DOHH2 (cell line): ENCODE results near the gene SLC28A1.
"Not testable (repeated sequence)": the region's sequence is repeated elsewhere in the genome, so short reads cannot be mapped to it uniquely, and the experiment has no call there.

Experiments
- H3F3A ChIP-seq: fragments of 200-600 bp; sonication (generic), shearing (Covaris generic); 2 replicates; pipeline ENCODE4 v1.6.0; 2016; ENCODE audit warnings: antibody characterized with exemption, mild to moderate bottlenecking; ENCODE audit not compliant: control insufficient read depth, insufficient read depth
- H3K27ac ChIP-seq: fragments of 200-600 bp; sonication (generic); 2 replicates; pipeline ENCODE4 v1.5.1; 2014; ENCODE audit warnings: low read depth, mild to moderate bottlenecking, low read length, moderate library complexity
- H3K27me3 ChIP-seq: fragments of 200-600 bp; sonication (generic); 2 replicates; pipeline ENCODE4 v1.6.1; 2014; ENCODE audit warnings: mild to moderate bottlenecking, low read length, mixed read lengths; ENCODE audit not compliant: control insufficient read depth
- H3K36me3 ChIP-seq: fragments of 200-600 bp; sonication (generic); 2 replicates; pipeline ENCODE4 v1.6.1; 2014; ENCODE audit warnings: mild to moderate bottlenecking, low read length, moderate library complexity, mixed read lengths; ENCODE audit not compliant: control insufficient read depth
- H3K4me1 ChIP-seq: fragments of 200-600 bp; sonication (generic); 2 replicates; pipeline ENCODE4 v1.6.1; 2014; ENCODE audit warnings: mild to moderate bottlenecking, low read length, mixed read lengths; ENCODE audit not compliant: control insufficient read depth
- H3K4me2 ChIP-seq: fragments of 200-600 bp; sonication (generic); 2 replicates; pipeline ENCODE4 v1.6.0; 2014; ENCODE audit warnings: mild to moderate bottlenecking, low read length, moderate library complexity
- H3K4me3 ChIP-seq: fragments of 200-600 bp; sonication (generic); 2 replicates; pipeline ENCODE4 v1.5.1; 2014; ENCODE audit warnings: mild to moderate bottlenecking, low read length, mixed read lengths
- H3K79me2 ChIP-seq: fragments of 200-600 bp; sonication (generic); 2 replicates; pipeline ENCODE4 v1.6.1; 2014; ENCODE audit warnings: mild to moderate bottlenecking, low read length, mixed read lengths; ENCODE audit not compliant: control insufficient read depth
- H3K9me2 ChIP-seq: fragments of 200-600 bp; sonication (generic); replicated peaks from 2 replicates; pipeline ENCODE4 v1.6.1; 2014; ENCODE audit warnings: mild to moderate bottlenecking, low read length, mixed read lengths; ENCODE audit not compliant: control insufficient read depth
- H3K9me3 ChIP-seq: fragments of 200-600 bp; sonication (generic); 2 replicates; pipeline ENCODE4 v1.6.1; 2014; ENCODE audit warnings: antibody characterized with exemption, low read length, mixed read lengths; ENCODE audit not compliant: control insufficient read depth, insufficient read depth
- H4K20me1 ChIP-seq: fragments of 200-600 bp; sonication (generic); 2 replicates; pipeline ENCODE4 v1.6.0; 2014; ENCODE audit warnings: low read depth, mild to moderate bottlenecking, antibody characterized with exemption, low read length, moderate library complexity; ENCODE audit not compliant: control insufficient read depth, insufficient read depth
- CTCF ChIP-seq: fragments of 200-600 bp; sonication (generic); IDR thresholded peaks from one replicate; pipeline ENCODE4 v1.5.1; 2014; ENCODE audit warnings: antibody characterized with exemption, mild to moderate bottlenecking, low read depth, low read length; ENCODE audit not compliant: poor library complexity, severe bottlenecking
- EZH2phosphoT487 ChIP-seq: fragments of 200-600 bp; sonication (generic); IDR thresholded peaks from 2 replicates; pipeline ENCODE4 v1.6.1; 2017; ENCODE audit warnings: borderline replicate concordance, mild to moderate bottlenecking, antibody characterized with exemption, low read length, moderate library complexity, mixed read lengths

Gene SLC28A1

GRCh38 chr15:84874981-84875699, 9.3 kb upstream of the SLC28A1 start:
- Histone ChIP-seq H3K27me3 (peaks cover 6% of the 10 kb centered on the region; the same call in 1 of the 2 replicates), H3K4me3 (no peak overlapping the region), H4K20me1 (no peaks in the 10 kb centered on the region), H3K9me2 (no peaks in the 10 kb centered on the region), H3K36me3 (no peaks in the 10 kb centered on the region), H3K4me1 (no peaks in the 10 kb centered on the region), H3K4me2 (no peak overlapping the region), H3F3A (no peaks in the 10 kb centered on the region), H3K9me3 (no peaks in the 10 kb centered on the region), H3K27ac (no peak overlapping the region), H3K79me2 (no peaks in the 10 kb centered on the region)
- TF ChIP-seq CTCF (no peak), EZH2phosphoT487 (no peak)

- Histone ChIP-seq H3K4me2 (no peak overlapping the region), H3K9me2 (no peaks in the 10 kb centered on the region), H3K9me3 (no peaks in the 10 kb centered on the region), H3F3A (no peaks in the 10 kb centered on the region), H3K27ac (no peak overlapping the region), H3K27me3 (no peaks in the 10 kb centered on the region), H3K4me1 (no peaks in the 10 kb centered on the region), H4K20me1 (no peaks in the 10 kb centered on the region), H3K36me3 (no peaks in the 10 kb centered on the region), H3K79me2 (no peaks in the 10 kb centered on the region), H3K4me3 (no peak overlapping the region)
- no peak for TF ChIP-seq CTCF
- no peak for TF ChIP-seq EZH2phosphoT487
Measured at GRCh38 chr15:84876269-84876668, 8.2 kb upstream of the SLC28A1 start.

- H3K27ac ChIP-seq, H3K9me3 ChIP-seq, H3K4me2 ChIP-seq, H3K79me2 ChIP-seq, H4K20me1 ChIP-seq, H3K36me3 ChIP-seq, H3K4me1 ChIP-seq, H3F3A ChIP-seq, H3K27me3 ChIP-seq, H3K4me3 ChIP-seq, H3K9me2 ChIP-seq: not testable (repeated sequence)
Measured at GRCh38 chr15:84877701-84878100, 6.8 kb upstream of the SLC28A1 start.

GRCh38 chr15:84878504-84878903, 6.0 kb upstream of the SLC28A1 start:
- Histone ChIP-seq H3K27me3 (no peaks in the 10 kb centered on the region), H3K79me2 (no peaks in the 10 kb centered on the region), H3K9me2 (no peaks in the 10 kb centered on the region), H3K36me3 (no peaks in the 10 kb centered on the region), H3K4me3 (no peak overlapping the region), H3K9me3 (no peaks in the 10 kb centered on the region), H3F3A (no peaks in the 10 kb centered on the region), H3K4me2 (no peak overlapping the region), H3K4me1 (no peaks in the 10 kb centered on the region), H3K27ac (no peak overlapping the region), H4K20me1 (no peaks in the 10 kb centered on the region)
- TF ChIP-seq CTCF (peak; percentile 76), EZH2phosphoT487 (no peak)
